Type B pancreatic cell (in vitro differentiated cells): Measurements from ENCODE around the gene CSAD. TPM values are rescaled to one million over a fixed set of nuclear protein-coding genes. Genes with fewer than 3 reads are reported as not detected.

Experiments used
- DNase-seq: peaks from one replicate; pipeline ENCODE4 v3.0.0; 2021; ENCODE audit warnings: mixed read lengths; ENCODE audit not compliant: unreplicated experiment; ENCODE audit errors: extremely low spot score
- H3K27ac Mint-ChIP-seq: 2 replicates; pipeline ENCODE4 v1.8.0; 2021; ENCODE audit warnings: mild to moderate bottlenecking, mixed read lengths
- H3K27me3 Mint-ChIP-seq: 2 replicates; pipeline ENCODE4 v1.8.0; 2021; ENCODE audit warnings: mixed read lengths
- H3K36me3 Mint-ChIP-seq: 2 replicates; pipeline ENCODE4 v1.8.0; 2021; ENCODE audit warnings: mixed read lengths
- H3K4me1 Mint-ChIP-seq: one replicate; pipeline ENCODE4 v1.8.0; 2021; ENCODE audit warnings: mixed read lengths; ENCODE audit not compliant: unreplicated experiment
- H3K4me3 Mint-ChIP-seq: 2 replicates; pipeline ENCODE4 v1.8.0; 2021; ENCODE audit warnings: mild to moderate bottlenecking, mixed read lengths
- H3K9me3 Mint-ChIP-seq: 2 replicates; pipeline ENCODE4 v1.8.0; 2021; ENCODE audit warnings: mixed read lengths
- total RNA-seq: library from RNA; stranded (reverse); gene quantifications from 2 replicates; pipeline ENCODE4 v1.2.1, GENCODE V29; 2021; ENCODE audit warnings: low replicate concordance
- TF ChIP-seq, protein P1 (sequence below): fragments of 200-600 bp; sonication (generic); conservative IDR thresholded peaks from 2 replicates; pipeline ENCODE4 v1.5.0; 2021; ENCODE audit warnings: antibody characterized with exemption, mild to moderate bottlenecking

CSAD gene
- total RNA-seq, 1 donor from 2014 or later = 49.3 TPM

DNA sequence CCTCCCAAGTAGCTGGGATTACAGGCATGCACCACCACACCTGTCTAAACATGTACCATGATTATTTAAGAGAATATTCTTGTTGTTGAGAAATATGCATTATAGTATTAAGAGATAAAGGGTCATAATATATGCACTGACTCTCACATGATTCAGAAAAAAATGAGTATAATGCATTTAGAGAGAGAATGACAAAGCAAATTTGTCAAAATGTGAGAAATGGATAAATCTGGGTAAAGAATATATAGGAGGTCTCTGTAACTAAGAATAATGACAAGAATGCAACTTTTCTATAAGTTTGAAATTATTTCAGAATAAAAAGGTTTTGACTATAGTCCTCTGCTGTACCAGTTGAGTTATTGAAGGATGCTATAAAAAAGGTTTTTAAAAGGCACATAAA is 28.3 kb downstream of the CSAD start:
- H3K36me3 Mint-ChIP-seq = no peaks in the 10 kb centered on the region
- TF ChIP-seq, protein P1, sequence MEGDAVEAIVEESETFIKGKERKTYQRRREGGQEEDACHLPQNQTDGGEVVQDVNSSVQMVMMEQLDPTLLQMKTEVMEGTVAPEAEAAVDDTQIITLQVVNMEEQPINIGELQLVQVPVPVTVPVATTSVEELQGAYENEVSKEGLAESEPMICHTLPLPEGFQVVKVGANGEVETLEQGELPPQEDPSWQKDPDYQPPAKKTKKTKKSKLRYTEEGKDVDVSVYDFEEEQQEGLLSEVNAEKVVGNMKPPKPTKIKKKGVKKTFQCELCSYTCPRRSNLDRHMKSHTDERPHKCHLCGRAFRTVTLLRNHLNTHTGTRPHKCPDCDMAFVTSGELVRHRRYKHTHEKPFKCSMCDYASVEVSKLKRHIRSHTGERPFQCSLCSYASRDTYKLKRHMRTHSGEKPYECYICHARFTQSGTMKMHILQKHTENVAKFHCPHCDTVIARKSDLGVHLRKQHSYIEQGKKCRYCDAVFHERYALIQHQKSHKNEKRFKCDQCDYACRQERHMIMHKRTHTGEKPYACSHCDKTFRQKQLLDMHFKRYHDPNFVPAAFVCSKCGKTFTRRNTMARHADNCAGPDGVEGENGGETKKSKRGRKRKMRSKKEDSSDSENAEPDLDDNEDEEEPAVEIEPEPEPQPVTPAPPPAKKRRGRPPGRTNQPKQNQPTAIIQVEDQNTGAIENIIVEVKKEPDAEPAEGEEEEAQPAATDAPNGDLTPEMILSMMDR = no peak
- DNase-seq = no peak
- no peak overlapping the region for H3K4me3 Mint-ChIP-seq
- H3K4me1 Mint-ChIP-seq = no peaks in the 10 kb centered on the region
- H3K9me3 Mint-ChIP-seq = no peaks in the 10 kb centered on the region
- no peak overlapping the region for H3K27ac Mint-ChIP-seq
- H3K27me3 Mint-ChIP-seq = no peaks in the 10 kb centered on the region

DNA sequence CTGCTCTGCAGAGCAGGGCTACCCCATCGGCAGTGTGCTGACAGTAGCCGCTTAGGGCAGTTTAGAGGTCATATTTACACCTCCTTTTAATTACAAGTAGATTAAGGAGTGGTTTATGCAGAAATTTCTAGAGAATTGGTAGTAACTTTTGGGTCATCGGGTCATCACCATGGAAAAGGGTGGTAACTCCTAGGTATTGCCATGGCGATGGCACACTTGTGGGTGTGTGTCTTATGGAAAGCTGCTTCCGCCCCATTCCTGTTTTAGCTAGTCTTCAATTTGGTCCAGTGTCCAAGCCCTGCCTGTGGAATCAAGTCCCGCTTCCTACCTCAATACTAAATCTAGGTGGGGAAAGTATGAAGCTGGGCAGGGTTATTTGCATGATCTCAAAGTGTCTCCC is 29.7 kb downstream of the CSAD start:
- no peaks in the 10 kb centered on the region for H3K36me3 Mint-ChIP-seq
- H3K27me3 Mint-ChIP-seq = no peaks in the 10 kb centered on the region
- H3K4me3 Mint-ChIP-seq = no peak overlapping the region
- H3K27ac Mint-ChIP-seq = no peak overlapping the region
- DNase-seq = no peak
- no peaks in the 10 kb centered on the region for H3K9me3 Mint-ChIP-seq
- H3K4me1 Mint-ChIP-seq = no peaks in the 10 kb centered on the region
- TF ChIP-seq, protein P1 = no peak

DNA sequence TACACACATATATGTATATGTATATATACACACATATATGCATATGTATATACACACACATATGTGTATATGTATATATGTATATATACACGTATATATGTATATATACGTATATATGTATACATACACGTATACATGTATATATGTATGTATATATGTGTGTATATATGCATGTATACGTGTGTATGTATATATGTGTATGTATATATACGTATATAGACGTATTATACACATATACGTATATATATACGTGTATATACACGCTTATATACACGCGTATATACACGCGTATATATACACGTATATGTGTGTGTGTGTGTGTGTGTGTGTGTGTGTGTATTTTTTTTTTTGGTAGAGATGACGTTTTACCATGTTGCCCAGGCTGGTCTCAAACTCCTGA is 33.1 kb downstream of the CSAD start:
- DNase-seq = no peak
- TF ChIP-seq, protein P1 = no peak
- no peaks in the 10 kb centered on the region for H3K4me1 Mint-ChIP-seq
- H3K27me3 Mint-ChIP-seq = no peaks in the 10 kb centered on the region
- no peaks in the 10 kb centered on the region for H3K36me3 Mint-ChIP-seq
- no peaks in the 10 kb centered on the region for H3K9me3 Mint-ChIP-seq
- H3K27ac Mint-ChIP-seq = no peak overlapping the region
- H3K4me3 Mint-ChIP-seq = no peak overlapping the region

DNA sequence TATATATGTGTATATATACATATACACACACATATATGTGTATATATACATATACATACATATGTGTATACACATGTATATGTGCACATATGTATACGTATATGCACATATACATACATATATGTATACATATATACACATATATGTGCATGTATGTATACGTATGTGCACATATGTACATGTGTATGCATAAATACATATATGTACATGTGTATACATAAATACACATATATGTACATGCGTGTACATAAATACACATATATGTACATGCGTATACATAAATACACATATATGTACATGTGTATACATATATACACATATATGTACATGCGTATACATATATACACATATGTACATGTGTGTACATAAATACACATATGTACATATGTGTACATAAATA is 33.5 kb downstream of the CSAD start:
- Mint-ChIP-seq H3K27me3 (no peaks in the 10 kb centered on the region), H3K4me3 (no peak overlapping the region), H3K4me1 (no peaks in the 10 kb centered on the region), H3K27ac (no peak overlapping the region), H3K36me3 (no peaks in the 10 kb centered on the region), H3K9me3 (no peaks in the 10 kb centered on the region)
- no peak for DNase-seq
- TF ChIP-seq, protein P1 = no peak

DNA sequence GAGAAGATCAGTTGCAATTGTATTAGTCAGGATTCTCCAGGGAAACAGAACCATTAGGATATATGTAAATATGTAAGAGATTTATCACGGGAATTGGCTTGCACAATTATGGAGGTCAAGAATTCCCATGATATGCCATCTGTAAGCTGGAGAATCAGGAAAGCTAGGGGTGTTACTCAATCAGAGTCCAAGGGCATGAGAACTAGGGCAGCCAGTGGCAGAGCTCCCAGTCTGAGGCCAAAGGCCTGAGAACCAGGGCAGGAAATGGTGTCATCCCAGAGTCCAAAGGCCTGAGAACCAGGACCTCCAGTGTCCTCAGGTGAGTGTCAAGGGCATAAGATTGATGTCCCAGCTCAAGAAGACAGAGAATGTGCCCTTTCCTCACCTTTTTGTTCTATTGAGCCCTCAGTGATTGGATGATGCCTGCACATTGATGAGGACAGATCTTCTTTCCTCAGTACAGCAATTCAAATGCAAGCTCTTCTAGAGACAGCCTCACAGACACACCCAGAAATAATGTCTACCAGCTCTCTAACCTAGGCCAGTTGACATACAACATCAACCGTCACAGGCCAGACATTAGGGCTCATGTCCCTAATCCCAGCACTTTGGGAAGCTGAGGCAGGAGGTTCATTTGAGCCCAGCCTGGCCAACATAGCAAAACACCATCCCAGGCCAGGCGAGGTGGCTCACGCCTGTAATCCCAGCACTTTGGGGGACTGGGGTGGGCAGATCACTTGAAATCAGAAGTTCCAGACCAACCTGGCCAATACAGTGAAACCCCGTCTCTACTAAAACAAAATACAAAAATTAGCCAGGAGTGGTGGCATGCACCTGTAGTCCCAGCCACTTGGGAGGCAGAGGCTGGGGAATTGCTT is 35.1 kb downstream of the CSAD start:
- H3K27ac Mint-ChIP-seq = no peak overlapping the region
- TF ChIP-seq, protein P1 = no peak
- no peaks in the 10 kb centered on the region for H3K4me1 Mint-ChIP-seq
- no peaks in the 10 kb centered on the region for H3K36me3 Mint-ChIP-seq
- no peak overlapping the region for H3K4me3 Mint-ChIP-seq
- no peaks in the 10 kb centered on the region for H3K9me3 Mint-ChIP-seq
- DNase-seq = no peak
- H3K27me3 Mint-ChIP-seq = no peaks in the 10 kb centered on the region
